ENCODE measurements around the gene CEP55. TPM values are rescaled to one million over a fixed set of nuclear protein-coding genes. Genes with fewer than 3 reads are reported as not detected.
A peak's percentile ranks its signal among the peaks of the same experiment; 100 is the strongest.

Gene CEP55
- polyA plus RNA-seq, 1 experiment: 16.3 TPM

- no peak for DNase-seq (ENCODE audit: low read depth, low spot score)
- no peak overlapping the region for H3K27ac ChIP-seq (ENCODE audit: low read depth, low read length)
- POLR2A ChIA-PET: no interaction called here
- TF ChIP-seq, protein P1, sequence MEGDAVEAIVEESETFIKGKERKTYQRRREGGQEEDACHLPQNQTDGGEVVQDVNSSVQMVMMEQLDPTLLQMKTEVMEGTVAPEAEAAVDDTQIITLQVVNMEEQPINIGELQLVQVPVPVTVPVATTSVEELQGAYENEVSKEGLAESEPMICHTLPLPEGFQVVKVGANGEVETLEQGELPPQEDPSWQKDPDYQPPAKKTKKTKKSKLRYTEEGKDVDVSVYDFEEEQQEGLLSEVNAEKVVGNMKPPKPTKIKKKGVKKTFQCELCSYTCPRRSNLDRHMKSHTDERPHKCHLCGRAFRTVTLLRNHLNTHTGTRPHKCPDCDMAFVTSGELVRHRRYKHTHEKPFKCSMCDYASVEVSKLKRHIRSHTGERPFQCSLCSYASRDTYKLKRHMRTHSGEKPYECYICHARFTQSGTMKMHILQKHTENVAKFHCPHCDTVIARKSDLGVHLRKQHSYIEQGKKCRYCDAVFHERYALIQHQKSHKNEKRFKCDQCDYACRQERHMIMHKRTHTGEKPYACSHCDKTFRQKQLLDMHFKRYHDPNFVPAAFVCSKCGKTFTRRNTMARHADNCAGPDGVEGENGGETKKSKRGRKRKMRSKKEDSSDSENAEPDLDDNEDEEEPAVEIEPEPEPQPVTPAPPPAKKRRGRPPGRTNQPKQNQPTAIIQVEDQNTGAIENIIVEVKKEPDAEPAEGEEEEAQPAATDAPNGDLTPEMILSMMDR (IDR thresholded peaks at IDR 0.05; ENCODE audit: low read depth, low read length): no peak
- CTCF ChIA-PET: interaction anchor here (0.5 to 1.8 kb wide), 3 partner anchors 11 to 1026 kb away, joined by 3 to 6 read pairs (median 3); no protein-coding TSS in a partner anchor
- no peak overlapping the region for H3K4me3 ChIP-seq (ENCODE audit: low read depth, low read length)
- H3K27me3 ChIP-seq (ENCODE audit: control insufficient read depth, insufficient read depth, low read length): no peaks in the 10 kb centered on the region
- H3K9me3 ChIP-seq (ENCODE audit: control insufficient read depth, insufficient read depth, low read length): no peaks in the 10 kb centered on the region; the same call in 1 of the 2 replicates
Measured at GRCh38 chr10:93552780-93553179, 56.4 kb downstream of the CEP55 start.

DNA sequence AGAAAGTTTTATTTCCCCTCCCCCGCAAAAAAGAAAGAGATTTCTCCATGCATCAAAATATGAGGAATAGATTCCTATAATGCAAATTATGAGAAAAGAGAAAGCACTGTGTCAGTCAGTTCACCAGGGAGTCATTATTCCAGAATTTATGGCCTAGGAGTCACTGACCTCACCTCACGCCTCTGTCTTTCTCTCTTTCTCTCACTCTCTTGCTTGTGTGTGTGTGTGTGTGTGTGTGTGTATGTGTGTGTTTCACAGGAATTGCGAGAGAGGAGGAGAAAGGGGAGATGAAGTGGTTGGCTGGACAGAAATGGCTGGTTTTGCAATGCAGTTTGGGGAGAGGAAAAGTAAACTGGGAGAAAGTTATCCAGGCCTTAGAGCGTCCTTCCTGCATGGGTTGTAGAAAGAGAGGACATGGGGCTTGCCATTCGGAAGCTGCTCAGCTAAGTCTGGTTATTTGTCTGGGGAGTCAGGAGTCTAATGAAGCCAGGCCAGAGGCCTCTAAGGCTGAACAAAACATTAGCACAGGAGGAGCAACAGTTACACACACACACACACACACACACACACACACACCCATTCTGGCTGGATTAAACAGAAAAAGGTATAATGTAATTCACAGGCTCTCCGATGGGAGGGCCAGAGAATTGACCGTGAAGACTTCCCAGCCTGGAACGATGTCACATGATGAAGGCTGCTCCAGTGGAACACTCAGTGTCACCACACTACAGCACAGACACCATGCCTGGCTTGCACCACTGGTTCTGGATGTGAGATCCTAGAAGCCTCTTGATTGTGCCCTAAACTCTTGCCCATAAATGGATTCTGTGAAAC lies 57.3 kb downstream of the CEP55 start:
- H3K9me3 ChIP-seq (ENCODE audit: control insufficient read depth, insufficient read depth, low read length): no peaks in the 10 kb centered on the region; the same call in 1 of the 2 replicates
- no peak for DNase-seq (ENCODE audit: low read depth, low spot score)
- no peaks in the 10 kb centered on the region for H3K27me3 ChIP-seq (ENCODE audit: control insufficient read depth, insufficient read depth, low read length)
- TF ChIP-seq, protein P1 (IDR thresholded peaks at IDR 0.05; ENCODE audit: low read depth, low read length): no peak
- ChIA-PET POLR2A (interaction anchor here (0.7 kb wide), 1 partner anchor 67 kb away, joined by 3 read pairs; no protein-coding TSS in a partner anchor), CTCF (interaction anchor here (0.5 to 4.3 kb wide), 13 partner anchors 8 to 1027 kb away, joined by 3 to 101 read pairs (median 4); partner anchors contain the start of gene FFAR4)
- H3K4me3 ChIP-seq (ENCODE audit: low read depth, low read length): no peak overlapping the region
- no peak overlapping the region for H3K27ac ChIP-seq (ENCODE audit: low read depth, low read length)

DNA sequence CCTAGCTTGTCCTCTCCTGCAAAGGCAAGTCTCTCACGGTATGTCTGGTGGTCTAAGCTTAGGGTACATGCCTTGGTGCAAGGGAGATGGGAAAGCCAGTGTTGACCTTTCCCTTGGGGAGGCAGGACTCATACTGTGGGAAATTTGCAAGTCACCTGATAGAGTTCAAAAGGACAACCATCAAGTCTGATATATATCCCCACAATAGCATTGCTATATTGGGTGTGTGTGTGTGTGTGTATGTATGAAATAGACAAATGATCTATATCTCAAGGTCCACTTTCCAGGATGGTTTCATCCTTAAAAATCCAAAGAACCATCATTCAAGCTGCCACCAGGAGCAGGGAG lies 57.9 kb downstream of the CEP55 start:
- no peak for DNase-seq (ENCODE audit: low read depth, low spot score)
- H3K27ac ChIP-seq (ENCODE audit: low read depth, low read length): no peak overlapping the region
- ChIA-PET POLR2A (interaction anchor here (0.7 to 1.0 kb wide), 2 partner anchors 66 to 126 kb away, joined by 3 read pairs; no protein-coding TSS in a partner anchor), CTCF (interaction anchor here (0.6 to 4.3 kb wide), 22 partner anchors 8 to 305 kb away, joined by 3 to 101 read pairs (median 4); partner anchors contain the start of genes FFAR4 and FRA10AC1)
- TF ChIP-seq, protein P1 (IDR thresholded peaks at IDR 0.05; ENCODE audit: low read depth, low read length): no peak
- H3K9me3 ChIP-seq (ENCODE audit: control insufficient read depth, insufficient read depth, low read length): no peaks in the 10 kb centered on the region; the same call in 1 of the 2 replicates
- no peaks in the 10 kb centered on the region for H3K27me3 ChIP-seq (ENCODE audit: control insufficient read depth, insufficient read depth, low read length)
- no peak overlapping the region for H3K4me3 ChIP-seq (ENCODE audit: low read depth, low read length)

DNA sequence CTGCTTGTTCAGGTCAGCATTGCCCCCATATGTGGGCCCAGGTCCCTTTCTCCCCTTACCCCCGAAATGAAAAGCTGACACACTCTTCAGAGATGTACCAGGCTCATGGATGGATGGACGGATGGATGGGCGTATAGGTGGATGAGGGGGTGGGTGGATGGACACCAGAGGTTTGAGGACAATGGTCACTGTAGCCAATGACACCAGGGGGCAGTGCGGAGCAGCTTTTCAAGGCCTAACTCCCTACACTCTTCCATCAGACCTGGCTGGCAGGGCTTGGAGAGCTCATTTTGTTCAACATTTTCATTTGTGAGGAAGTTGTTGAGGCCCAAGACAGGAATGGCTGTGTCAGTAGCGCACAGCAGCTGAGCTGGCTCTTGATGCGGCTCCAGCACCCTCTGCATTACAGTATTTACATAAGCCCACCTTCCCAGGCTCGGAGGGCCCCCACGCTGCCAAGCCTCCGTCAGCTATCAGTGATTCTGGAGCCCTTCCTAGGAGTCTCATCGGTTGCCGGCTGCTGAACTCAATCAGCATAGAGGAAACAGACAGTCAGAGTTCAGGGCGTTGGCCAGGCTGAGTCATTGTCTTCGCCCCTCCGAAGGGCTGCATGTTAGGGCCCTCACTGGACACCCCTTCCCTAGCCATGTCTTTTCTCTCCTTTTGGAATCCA lies 58.5 kb downstream of the CEP55 start:
- H3K4me3 ChIP-seq (ENCODE audit: low read depth, low read length): no peak overlapping the region
- TF ChIP-seq, protein P1 (IDR thresholded peaks at IDR 0.05; ENCODE audit: low read depth, low read length): peak; percentile 66

More for the DNA sequence above, 58.5 kb downstream of the CEP55 start:
- DNase-seq (ENCODE audit: low read depth, low spot score): no peak
- peaks cover 3% of the 10 kb centered on the region for H3K27me3 ChIP-seq (ENCODE audit: control insufficient read depth, insufficient read depth, low read length)
- no peak overlapping the region for H3K27ac ChIP-seq (ENCODE audit: low read depth, low read length)
- ChIA-PET CTCF (interaction anchor here (0.6 to 4.3 kb wide), 31 partner anchors 8 to 304 kb away, joined by 3 to 101 read pairs (median 4); partner anchors contain the start of genes FFAR4 and FRA10AC1), POLR2A (interaction anchor here (0.6 to 1.0 kb wide), 2 partner anchors 125 to 313 kb away, joined by 3 read pairs; no protein-coding TSS in a partner anchor)
- H3K9me3 ChIP-seq (ENCODE audit: control insufficient read depth, insufficient read depth, low read length): peaks cover 4% of the 10 kb centered on the region; the same call in 1 of the 2 replicates
